T-helper 1 cell treated with Interleukin-12 subunit alpha and Interleukin-12 subunit beta and Interleukin-4 antibody, amounts not matched to agents 30 ng/mL and 1 ng/mL, for 36 hours (primary cell): ENCODE measurements around the gene SCO2. TPM values are rescaled to one million over a fixed set of nuclear protein-coding genes. Genes with fewer than 3 reads are reported as not detected.

Source experiments
- intact Hi-C: fragments of 100-400 bp; cut with micrococcal nuclease; formaldehyde crosslinking; loops from one replicate; pipeline ENCODE4 v1.15.1; 2024
- total RNA-seq: library from RNA; stranded (reverse); gene quantifications from 2 replicates; pipeline ENCODE4 v1.2.3, GENCODE V29; 2022

SCO2 gene
- total RNA-seq, 1 donor from 2014 or later, result 11.0 TPM

DNA sequence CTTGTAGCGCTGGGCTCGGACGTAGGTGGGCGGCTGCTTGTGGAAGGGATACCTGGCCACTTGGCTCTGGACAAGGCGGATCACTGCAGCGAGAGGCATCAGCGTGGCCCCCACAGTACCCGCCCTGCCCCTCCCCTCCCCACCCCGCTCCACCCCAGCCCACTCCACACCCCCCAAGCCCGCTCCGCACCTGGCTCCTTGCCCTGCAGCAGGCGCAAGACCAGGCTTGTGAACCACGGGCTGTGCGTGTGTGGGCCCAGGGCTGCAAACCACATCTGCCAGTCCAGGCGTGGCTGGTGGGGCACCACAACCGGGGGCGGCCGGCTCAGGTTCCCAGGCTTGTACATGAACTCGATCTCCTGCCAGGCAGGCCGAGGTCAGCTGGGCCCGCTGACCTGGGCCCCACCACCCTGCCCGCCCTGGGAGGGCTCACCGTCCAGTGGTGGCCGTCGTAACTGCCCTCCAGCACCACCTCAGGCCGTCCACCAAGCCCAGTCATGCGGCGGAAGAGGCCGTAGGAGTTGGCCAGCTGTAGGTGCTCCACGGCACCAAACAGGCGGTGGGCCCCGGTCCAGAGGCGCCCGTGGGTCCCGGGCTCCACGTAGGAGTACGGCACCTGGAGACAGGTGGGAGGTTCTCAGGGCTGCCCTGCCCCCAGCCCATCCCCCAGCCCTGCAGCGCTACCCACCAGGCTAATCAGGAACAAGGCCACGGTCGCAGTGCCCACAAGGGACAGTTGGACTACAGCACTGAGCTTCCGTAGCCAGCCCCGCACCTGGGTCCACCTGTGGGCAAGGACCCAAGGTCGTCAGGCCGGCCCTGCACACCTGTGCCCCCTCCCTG, 20.8 kb downstream of the SCO2 start:
- intact Hi-C loops, result loop anchor here (5.0 kb wide), 2 partner anchors 232 to 312 kb away; partner anchors contain the start of gene MAPK11

DNA sequence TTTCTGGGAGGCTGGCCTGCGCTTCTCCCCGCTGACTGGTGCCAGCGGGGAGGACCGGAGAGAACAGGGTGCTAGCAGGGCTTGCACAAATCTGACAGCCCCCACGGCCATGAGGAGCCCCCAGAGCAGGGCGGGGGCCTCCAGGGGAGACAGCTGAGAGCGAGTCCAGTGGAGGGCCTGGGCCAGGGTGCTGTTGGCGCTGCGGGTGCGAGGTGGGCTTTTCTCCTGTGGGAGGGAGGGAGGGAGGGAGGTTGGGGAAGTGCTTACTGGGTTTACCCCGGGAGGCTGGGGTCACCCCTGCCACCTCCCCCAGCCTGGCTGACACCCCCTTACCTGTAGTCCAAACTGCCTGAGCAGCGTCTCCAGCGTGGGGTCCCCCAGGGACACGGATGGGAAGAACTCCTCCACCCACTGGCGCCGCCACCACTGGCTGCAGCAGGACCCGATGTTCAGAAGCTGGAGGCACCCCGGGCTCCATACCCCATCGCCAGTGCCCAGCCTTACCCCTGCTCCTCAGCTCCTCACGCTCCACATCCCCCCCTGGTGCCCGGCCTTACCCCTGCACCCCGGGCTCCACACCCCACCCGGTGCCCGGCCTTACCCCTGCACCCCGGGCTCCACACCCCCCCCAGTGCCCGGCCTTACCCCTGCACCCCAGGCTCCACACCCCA, 21.8 kb downstream of the SCO2 start:
- intact Hi-C loops, result no loop called here

DNA sequence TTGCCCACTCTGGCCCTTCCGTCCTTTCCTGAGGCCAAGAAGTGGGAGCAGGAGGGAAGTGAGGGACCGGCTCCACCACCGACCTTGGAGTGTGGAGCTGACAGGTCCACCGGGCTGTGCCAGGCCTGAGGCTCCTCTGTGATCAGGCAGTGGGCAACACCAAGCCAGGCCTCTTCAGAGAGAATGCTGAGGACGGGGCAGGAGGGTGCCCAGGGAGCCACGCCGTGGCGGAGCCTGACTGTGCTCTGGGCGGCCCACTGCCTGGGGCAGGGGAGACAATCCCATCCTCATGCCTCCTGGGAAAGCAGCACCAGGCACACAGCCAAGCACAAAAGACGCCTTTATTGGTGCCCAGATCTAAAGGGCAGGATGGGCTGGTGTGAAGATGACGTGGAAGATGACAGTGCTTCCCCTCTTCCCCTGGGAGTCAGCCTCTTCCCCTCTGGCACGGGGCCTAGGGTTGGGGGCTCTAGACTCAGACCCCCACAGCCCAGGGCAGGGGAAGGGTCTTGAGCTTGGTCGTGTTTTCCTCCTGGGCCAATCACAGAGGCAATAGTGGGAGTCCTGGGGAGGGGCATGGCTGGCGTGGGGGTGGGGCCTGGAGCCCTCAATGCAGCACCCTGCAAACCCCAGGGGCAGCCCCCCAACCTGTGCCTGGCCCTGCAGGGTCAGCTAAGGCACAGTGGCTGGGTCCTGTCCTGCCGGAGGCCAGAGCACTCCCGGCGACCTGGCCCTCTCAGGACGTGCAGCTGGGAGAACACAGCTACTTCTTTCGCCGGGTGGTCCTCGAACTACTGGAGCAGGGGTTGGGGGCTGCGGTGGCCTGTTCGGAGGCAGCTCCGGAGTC, 22.5 kb downstream of the SCO2 start:
- intact Hi-C loops, result no loop called here

DNA sequence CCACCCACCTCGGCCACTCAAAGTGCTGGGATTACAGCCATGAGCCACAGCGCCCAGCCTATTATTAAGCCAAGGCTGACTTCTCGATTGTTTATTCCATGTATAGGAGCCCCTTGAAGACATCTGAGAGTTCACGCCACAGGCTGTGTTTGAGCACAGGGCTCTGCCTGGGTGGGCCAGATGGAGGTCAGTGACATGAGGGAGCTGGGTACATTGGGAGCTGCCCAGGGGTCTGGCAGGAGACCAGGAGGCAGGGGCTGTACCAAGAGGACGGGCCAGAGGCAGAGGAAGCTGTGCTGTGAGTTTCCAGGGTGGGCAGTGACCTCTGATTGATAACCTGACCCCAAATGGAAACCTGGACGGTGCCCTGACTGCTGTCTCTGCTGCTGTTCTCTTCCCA, 23.3 kb downstream of the SCO2 start:
- intact Hi-C loops, result no loop called here

DNA sequence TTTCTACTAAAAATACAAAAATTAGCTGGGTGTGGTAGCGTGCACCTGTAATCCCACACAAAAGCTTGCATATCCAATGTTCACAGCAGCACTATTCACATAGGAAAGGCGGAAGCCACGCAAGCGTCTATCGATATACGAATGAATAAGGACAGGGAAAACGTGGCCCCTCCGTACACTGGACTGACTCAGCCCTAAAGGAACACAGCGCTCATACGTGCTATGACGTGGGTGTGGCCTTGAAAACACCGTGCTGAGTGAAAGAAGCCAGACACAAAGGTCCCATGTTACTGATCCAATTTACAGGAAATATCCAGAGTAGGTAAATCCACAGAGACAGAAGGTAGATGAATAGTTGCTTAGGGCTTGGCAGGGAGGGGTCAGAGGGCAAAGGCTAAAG, 24.9 kb downstream of the SCO2 start:
- intact Hi-C loops, result no loop called here

DNA sequence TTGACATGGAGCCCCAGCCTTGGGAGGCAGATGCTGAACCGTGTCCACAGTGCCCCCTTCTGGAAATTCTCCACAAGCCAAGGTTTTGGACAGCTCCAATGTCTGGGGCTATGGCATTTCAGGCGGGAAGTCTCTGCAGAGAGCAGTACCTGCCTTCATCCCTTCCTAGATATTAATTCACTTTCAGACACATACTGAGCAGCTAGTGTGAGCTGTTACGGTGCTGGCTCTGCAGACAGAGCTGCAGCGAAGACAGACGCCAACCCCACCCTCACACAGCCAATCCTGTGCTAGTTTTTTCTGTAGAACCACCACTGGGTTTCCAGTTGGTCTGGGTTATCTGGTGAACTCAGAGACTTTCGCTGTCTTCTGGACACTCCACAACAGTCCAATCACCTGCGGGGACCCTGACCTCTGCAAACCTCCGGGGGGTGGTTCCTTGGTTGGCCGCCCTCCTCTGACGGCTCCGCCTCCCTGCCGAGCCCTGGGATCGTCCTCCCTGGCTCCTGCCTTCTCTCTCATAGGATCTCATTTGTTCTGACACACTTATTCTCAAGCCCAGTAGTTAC, 27.0 kb downstream of the SCO2 start:
- intact Hi-C loops, result loop anchor here (1.0 to 2.0 kb wide), 2 partner anchors 42 to 257 kb away; no protein-coding TSS in a partner anchor

DNA sequence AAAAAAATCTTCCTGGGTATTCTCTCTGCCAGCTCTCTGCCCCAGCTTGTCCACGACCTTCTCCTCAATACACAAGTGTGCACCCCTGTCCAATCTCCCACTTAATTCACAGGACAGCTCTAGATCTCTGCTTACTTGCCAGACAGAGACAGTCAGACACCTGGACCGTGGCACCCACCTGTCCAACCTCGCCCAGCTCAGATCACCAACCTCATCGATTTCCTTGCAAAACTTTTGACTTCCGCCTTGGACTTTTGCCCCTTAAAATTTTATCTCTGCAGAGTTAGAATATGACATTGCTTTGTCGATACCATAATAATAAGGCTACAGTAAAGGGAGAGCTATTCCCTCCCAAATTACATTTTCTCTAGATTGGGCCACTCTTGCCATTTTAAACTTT, 28.3 kb downstream of the SCO2 start:
- intact Hi-C loops, result no loop called here

DNA sequence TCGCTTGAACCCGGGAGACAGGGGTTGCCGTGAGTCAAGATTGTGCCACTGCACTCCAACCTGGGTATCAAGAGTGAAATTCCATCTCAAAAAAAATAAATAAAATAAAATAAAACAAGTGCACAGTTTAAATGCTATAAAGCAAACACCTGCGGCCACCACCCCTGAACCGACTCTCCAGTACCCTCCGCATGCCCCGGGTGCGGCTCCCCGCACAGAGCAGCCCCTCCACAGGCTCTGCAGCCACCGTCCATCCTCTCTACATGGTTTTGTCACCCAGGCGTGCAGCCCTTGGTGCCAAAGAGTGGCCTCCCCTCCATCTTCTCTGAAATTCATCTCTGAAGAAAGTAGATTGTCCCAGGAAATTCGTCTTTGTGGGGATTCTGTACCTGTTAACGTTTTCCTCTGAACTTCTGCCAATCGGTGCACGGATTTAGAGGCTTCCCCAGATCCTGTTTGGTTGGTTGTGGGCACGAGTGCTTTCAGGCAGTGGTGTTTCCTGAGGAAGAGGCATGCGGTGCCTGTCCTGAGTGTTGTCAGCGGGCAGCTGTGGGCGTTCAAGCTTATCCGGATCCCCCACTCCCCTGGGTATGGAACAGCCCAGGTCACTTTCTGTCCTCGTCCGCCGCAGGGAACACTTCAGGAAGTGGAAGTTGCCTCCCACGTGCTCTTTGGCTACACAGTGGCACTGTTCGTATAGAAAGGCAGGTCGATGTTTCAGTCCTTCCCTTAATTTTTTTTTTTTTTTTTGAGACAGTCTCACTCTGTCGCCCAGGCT, 34.7 kb downstream of the SCO2 start:
- intact Hi-C loops, result no loop called here

DNA sequence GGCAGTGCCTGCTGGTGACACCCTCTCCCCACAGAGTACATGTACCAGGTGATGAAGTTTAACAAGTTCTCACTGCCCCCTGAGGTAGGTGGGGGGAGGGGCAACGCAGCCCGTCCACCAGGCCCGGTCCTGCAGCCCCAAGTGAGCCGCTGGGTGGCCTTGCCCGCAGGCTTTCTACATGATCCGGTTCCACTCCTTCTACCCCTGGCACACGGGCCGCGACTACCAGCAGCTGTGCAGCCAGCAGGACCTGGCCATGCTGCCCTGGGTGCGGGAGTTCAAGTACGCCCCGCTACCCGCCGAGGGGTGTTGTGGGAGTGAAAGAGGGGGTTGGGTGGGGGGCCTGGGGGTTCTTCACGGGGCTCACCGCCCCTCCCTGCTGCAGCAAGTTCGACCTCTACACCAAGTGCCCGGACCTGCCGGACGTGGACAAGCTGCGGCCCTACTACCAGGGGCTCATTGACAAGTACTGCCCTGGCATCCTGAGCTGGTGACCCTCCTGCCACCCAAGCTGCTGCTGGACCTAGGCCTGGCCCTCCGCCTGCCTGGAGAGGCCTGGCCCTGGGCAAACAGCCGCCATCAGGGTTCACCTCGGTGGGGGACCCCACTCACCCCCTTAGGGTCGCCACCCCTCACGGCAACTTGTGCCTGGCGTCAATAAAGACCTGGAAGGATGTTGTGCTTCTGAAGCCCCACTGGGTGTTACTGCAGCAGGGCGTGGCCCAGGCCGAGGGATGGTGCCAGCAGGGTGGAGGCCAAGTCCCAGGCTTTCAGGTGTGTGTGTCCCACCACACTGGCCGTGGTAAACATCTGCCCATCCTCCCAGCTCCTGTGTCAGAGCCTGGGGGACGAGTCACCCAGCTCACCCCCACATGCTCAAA, 35.8 kb downstream of the SCO2 start:
- intact Hi-C loops, result no loop called here

DNA sequence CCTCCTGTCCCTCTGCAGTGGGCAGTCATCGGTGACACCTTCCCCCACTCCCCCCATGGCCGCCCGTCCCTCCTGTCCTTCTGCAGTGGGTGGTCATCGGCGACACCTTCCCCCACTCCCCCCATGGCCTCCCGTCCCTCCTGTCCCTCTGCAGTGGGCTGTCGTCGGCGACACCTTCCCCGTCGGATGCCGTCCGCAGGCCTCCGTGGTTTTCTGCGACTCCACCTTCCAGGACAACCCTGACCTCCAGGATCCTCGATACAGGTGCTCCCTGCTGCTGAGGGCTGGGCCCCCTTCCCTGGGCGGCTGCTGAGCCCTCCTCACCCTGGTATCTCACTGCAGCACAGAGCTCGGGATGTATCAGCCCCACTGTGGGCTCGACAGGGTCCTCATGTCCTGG, 36.5 kb downstream of the SCO2 start:
- intact Hi-C loops, result no loop called here

DNA sequence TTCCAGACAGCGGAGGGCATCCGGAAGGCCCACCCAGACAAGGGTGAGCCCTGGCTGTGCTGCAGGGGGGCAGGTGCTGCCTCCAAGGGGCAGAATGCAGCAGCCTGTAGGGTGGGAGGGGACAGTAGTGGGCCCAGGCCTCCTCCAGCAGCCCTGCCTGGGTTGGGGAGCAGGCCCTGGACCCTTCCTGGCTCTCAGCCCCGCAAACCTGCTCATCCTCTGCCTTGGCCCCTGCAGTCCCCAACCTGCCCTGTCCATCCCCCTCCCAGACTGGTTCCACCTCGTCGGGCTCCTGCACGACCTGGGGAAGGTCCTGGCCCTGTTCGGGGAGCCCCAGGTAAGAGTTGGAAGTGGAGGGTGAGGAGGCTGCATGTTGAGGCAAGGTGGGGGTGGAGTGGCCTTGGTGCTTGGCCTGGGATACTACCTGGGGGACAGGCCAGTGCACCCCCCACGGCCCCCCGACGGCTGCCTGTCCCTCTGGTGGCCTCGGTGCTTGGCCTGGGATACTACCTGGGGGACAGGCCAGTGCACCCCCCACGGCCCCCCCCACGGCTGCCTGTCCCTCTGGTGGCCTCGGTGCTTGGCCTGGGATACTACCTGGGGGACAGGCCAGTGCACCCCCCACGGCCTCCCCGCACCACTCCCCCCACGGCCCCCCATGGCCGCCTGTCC, 37.3 kb downstream of the SCO2 start:
- intact Hi-C loops, result no loop called here

DNA sequence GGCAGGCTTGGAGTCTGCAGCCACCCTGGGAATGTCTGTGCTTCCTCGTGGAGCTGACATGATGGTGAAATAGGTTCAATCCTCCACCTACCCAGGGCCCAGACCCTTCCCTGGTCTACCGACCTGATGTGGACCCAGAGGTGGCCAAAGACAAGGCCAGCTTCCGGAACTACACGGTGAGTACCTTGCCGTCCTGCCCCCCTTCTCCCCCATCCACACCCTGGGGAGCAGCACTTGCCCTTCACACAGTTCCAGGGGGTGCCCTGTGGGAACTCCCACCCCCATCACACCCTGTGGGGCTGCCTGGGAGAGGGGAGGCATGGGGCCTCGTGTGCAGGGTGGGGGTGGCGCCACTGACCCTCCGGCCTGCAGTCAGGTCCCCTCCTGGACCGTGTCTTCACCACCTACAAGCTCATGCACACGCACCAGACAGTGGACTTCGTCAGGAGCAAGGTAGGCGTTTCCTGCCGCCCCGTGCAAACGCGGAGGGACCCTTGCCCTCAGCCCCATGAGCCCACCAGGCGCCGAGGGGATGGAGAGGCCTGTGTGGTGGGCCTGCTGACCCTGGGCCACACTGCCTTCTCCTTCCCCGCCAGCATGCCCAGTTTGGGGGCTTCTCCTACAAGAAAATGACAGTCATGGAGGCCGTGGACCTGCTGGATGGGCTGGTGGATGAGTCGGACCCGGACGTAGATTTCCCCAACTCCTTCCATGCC, 38.0 kb downstream of the SCO2 start:
- intact Hi-C loops, result no loop called here

DNA sequence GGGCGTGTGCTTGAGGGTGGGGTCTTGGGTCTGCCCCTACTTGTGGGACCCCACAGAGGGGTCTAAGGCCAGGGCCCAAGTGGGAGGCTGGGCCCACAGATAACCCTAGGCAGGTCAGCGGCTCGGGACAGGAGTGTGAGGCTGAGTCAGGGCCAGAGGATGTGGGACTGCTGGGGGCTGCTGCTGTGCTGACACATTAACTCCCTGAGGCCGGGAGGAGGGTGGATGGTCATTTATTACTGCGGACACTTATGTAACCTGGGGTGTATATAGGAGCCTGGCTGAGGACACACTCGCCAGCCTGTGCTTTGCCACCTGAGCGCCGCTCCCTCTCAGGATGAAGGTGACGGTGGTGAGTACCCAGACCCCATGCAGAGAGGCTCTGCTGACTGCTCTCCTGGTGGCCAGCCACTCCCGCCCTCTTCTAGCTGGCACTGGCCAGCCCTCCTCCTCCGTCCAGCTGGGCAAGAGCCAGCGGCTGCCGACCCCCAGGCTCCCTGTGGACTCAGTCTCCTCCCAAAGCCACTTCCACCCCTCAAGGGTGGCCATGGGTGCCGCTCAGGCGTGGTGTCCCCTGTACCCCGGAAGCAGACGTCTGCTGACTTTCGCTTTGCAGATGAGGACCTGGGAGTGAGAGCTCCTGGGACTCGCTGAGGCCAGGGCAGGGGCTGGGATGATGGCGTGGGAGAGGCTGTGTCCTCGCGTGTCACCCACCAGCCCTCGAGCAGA, 38.7 kb downstream of the SCO2 start, which contains the start of gene MIOX:
MIOX (plus strand) TSS at position 299 of the 729 bp plus-strand sequence; CDS start at position 338, 39 bp downstream.
- intact Hi-C loops, result no loop called here

DNA sequence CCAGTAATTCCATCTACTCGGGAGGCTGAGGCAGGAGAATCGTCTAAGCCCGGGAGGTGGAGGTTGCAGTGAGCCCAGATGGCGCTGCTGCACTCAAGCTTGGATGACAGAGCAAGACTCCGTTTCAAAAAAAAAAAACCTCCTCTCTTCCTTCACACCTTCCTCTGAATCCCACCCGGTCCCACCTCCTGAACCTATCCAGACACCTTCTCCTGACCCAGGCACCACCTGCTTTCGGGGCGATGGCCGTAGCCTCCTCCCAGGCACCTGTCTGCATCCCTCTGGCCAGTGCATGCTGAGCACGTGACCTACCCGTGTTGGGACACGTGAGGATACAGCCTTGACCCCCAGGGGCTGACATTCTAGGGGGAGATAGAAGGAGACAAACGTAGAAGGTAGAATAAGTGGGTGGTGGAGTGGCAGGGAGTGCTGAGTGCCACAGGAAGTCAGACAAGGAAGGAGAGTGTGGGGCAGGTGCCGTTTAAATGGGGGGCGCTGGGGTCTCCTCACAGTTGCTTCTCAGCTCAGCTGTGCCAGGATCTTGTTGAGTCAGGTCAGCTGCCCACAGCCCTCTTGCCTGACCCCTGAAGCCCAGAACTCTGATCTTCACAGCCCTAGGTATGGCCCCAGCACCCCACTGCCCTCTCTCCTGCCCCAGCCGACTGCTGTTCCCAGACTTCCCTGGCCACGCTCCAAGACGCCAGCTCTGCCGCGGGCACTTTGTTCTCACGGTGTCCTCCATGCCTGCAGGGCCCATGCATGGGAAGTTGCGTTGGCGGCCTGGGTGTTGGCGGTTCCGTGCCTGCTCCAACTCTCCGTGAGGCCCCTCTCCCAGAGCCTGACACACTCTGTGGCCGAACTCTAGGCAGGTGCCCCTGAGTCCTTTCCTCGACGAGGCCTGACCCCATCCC, 39.9 kb downstream of the SCO2 start:
- intact Hi-C loops, result no loop called here

DNA sequence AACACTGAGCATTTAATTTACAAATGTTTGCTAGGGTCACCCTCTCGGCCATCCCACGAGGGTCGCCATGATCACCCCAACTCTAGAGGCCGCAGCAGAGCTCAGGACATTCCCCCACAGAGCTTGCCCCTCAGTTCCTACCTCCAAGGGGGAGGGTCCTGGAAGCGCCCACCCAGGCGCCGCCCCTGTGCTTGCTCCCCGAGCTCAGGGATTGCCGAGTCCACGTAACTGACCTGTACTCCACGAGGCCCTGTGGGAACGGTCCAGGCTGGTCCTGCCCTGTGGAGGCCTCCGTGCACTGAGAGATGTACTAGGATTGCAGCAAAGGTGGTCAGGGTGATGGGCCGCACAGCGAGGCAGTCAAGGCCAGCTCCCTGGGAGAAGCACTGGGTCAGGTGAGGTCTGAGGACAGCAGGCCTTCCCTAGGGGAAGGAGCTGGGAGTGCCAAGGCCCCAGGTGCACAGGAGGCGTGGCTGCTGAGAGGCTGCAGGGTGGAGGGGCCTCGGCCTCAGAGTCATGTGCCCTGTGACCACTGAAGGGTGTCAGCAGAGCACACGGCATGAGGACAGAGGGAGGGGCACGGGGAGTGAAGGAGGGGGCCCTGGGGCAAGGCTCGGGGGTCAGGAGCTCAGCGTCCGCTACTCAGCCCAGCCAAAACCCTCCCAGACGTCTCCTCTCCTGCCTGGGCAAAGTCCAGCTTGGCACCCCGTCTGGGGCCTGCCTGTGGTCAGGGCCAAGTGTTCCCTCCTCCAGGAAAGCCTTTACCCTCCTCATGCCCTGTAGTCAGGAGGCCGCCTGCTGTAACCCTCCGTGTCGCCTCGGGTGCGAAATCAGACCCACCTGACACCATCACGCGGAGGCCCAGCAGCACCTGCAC, 41.2 kb downstream of the SCO2 start:
- intact Hi-C loops, result no loop called here

DNA sequence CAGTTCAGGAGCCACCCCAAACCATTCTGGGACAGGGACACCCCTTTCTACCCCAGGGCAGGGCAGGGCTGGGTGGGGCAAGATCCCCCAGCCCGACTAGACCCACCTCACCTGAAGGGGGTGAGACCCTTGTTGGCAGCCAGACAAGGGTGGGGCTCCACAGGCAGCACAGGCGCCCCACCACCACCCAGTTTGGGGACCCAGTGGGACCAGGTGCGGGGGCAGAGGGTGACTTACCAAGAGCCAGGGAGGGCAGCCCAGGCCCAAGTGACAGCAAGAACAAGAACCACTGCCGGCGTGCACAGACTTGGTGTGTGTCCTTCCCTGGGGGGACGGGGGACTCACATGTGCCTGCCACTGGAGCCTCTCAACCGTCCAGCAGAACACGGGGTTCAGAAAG, 41.8 kb downstream of the SCO2 start:
- intact Hi-C loops, result no loop called here
